Measurements from ENCODE around the gene ETS2. TPM values are rescaled to one million over a fixed set of nuclear protein-coding genes. Genes with fewer than 3 reads are reported as not detected.

ETS2 gene
- total and polyA plus RNA-seq, 2 of the 8 experiments (the other 6 are each of a cell fraction or from before 2014, with no cell fraction given): 11.0 to 45.1 TPM

DNA sequence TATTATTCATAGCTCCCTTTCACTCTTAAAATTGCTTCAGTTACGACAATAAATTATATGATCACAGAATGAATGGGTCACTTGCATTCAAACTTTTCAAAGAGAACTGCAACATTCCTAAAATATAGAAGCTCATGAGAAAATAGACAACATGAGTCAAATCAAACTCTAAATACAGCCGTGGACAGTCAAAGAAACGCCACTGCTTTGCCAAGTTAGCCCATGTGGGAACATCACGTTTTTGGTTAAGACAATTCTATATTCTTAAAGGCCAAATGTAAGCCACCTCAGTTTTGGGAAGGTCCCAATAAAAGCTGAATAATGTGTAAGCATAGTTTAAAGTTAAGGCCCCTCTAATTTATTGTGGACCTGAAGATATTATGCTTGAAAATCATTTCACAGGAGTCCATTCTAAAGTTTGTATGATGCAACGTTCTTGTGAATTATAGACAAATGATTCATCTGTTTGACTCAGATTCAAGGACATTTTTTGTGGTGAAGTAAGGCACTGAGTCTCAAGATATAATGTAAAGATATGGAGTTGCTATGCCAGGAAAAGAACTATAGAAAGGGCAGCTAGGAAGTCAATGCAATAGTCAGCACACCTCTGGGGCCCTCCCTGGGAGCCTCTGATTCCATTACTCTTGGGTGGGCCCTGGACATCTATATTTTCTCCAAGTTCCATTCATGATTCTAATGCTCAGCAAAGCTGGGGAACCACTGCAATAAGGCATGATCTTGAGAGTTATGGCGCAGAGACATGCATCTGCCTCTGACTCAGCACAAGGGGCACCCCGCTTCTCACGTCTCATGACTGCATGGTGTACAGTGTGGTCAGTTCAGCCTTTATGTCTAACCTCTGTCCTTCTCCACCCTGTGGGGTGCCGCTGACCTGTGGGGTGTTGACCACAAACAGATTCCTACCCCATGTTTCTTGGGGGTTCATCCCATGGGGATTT lies 33.9 kb downstream of the ETS2 start (continued):
- no peak for TF ChIP-seq EGR1 (IDR thresholded peaks at IDR 0.05; ENCODE audit: borderline replicate concordance, low read depth, low read length)
- TF ChIP-seq JUN (IDR thresholded peaks at IDR 0.05; ENCODE audit: low read depth, low read length): no peak
- no peak for TF ChIP-seq SP2 (IDR thresholded peaks at IDR 0.05; ENCODE audit: low read length)
- TF ChIP-seq, protein P1, sequence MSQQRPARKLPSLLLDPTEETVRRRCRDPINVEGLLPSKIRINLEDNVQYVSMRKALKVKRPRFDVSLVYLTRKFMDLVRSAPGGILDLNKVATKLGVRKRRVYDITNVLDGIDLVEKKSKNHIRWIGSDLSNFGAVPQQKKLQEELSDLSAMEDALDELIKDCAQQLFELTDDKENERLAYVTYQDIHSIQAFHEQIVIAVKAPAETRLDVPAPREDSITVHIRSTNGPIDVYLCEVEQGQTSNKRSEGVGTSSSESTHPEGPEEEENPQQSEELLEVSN (IDR thresholded peaks at IDR 0.05): no peak
- TF ChIP-seq ASH2L (IDR thresholded peaks at IDR 0.05; ENCODE audit: low read length): no peak
- TF ChIP-seq, protein P2, sequence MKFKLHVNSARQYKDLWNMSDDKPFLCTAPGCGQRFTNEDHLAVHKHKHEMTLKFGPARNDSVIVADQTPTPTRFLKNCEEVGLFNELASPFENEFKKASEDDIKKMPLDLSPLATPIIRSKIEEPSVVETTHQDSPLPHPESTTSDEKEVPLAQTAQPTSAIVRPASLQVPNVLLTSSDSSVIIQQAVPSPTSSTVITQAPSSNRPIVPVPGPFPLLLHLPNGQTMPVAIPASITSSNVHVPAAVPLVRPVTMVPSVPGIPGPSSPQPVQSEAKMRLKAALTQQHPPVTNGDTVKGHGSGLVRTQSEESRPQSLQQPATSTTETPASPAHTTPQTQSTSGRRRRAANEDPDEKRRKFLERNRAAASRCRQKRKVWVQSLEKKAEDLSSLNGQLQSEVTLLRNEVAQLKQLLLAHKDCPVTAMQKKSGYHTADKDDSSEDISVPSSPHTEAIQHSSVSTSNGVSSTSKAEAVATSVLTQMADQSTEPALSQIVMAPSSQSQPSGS (IDR thresholded peaks at IDR 0.05; ENCODE audit: low read length): no peak
- no peak for TF ChIP-seq HDAC2 (IDR thresholded peaks at IDR 0.05; ENCODE audit: borderline replicate concordance in 1 of 2, low read depth in 2 of 2, low read length in 2 of 2)
